MM.1S (cell line): Measurements from ENCODE around the gene PROSER3.

Experiments
- DNase-seq: peaks from one replicate; pipeline ENCODE4 v3.0.0-alpha.2; 2015
- H2AFZ ChIP-seq: fragments of 300-600 bp; sonication (generic); 2 replicates; pipeline ENCODE4 v1.6.0; 2016; ENCODE audit warnings: antibody characterized with exemption, low read length
- H3F3A ChIP-seq: fragments of 300-600 bp; sonication (generic); 2 replicates; pipeline ENCODE4 v1.6.1; 2016; ENCODE audit warnings: mild to moderate bottlenecking, antibody characterized with exemption, low read length, moderate library complexity, mixed read lengths; ENCODE audit not compliant: insufficient read depth
- H3K27ac ChIP-seq: fragments of 300-600 bp; sonication (generic); 2 replicates; pipeline ENCODE4 v1.5.1; 2016; ENCODE audit warnings: mild to moderate bottlenecking, low read length
- H3K27me3 ChIP-seq: fragments of 300-600 bp; sonication (generic); replicated peaks from 2 replicates; pipeline ENCODE4 v1.6.0; 2016; ENCODE audit warnings: low read length; ENCODE audit not compliant: insufficient read depth
- H3K36me3 ChIP-seq: fragments of 300-600 bp; sonication (generic); replicated peaks from 2 replicates; pipeline ENCODE4 v1.6.1; 2016; ENCODE audit warnings: mild to moderate bottlenecking, low read length, mixed read lengths; ENCODE audit not compliant: insufficient read depth
- H3K4me1 ChIP-seq: fragments of 300-600 bp; sonication (generic); 2 replicates; pipeline ENCODE4 v1.6.1; 2016; ENCODE audit warnings: low read length, mixed read lengths
- H3K4me2 ChIP-seq: fragments of 300-600 bp; sonication (generic); 2 replicates; pipeline ENCODE4 v1.6.0; 2016; ENCODE audit warnings: low read depth, low read length
- H3K4me3 ChIP-seq: fragments of 300-600 bp; sonication (generic); 2 replicates; pipeline ENCODE4 v1.5.1; 2016; ENCODE audit warnings: low read length, mixed read lengths
- H3K79me2 ChIP-seq: fragments of 300-600 bp; sonication (generic); 2 replicates; pipeline ENCODE4 v1.6.1; 2016; ENCODE audit warnings: mixed run types, low read length, mixed read lengths
- H3K9ac ChIP-seq: fragments of 300-600 bp; sonication (generic); 2 replicates; pipeline ENCODE4 v1.6.1; 2016; ENCODE audit warnings: low read length, mixed read lengths
- H3K9me2 ChIP-seq: fragments of 300-600 bp; sonication (generic); replicated peaks from 2 replicates; pipeline ENCODE4 v1.6.1; 2016; ENCODE audit warnings: mild to moderate bottlenecking, low read length, mixed read lengths; ENCODE audit not compliant: insufficient read depth
- H3K9me3 ChIP-seq: fragments of 300-600 bp; sonication (generic); replicated peaks from 2 replicates; pipeline ENCODE4 v1.6.1; 2016; ENCODE audit warnings: mild to moderate bottlenecking, low read length, mixed read lengths; ENCODE audit not compliant: insufficient read depth
- H4K20me1 ChIP-seq: fragments of 300-600 bp; sonication (generic); 2 replicates; pipeline ENCODE4 v1.6.1; 2016; ENCODE audit warnings: mild to moderate bottlenecking, low read length, moderate library complexity, mixed read lengths; ENCODE audit not compliant: insufficient read depth
- EZH2 ChIP-seq: fragments of 300-600 bp; sonication (generic); optimal IDR thresholded peaks from 2 replicates; pipeline ENCODE3; 2017; ENCODE audit warnings: low read depth, mild to moderate bottlenecking, antibody characterized with exemption, low read length, mixed read lengths
- EZH2phosphoT487 ChIP-seq: fragments of 300-600 bp; sonication (generic); IDR thresholded peaks from 2 replicates; pipeline ENCODE4 v1.6.1; 2018; ENCODE audit warnings: antibody characterized with exemption, low read length
- TF ChIP-seq, protein P1 (sequence below): fragments of 300-600 bp; sonication (generic); IDR thresholded peaks from 2 replicates; pipeline ENCODE4 v1.5.1; 2016; ENCODE audit warnings: antibody characterized with exemption, low read length, mixed read lengths

The PROSER3 gene

DNA sequence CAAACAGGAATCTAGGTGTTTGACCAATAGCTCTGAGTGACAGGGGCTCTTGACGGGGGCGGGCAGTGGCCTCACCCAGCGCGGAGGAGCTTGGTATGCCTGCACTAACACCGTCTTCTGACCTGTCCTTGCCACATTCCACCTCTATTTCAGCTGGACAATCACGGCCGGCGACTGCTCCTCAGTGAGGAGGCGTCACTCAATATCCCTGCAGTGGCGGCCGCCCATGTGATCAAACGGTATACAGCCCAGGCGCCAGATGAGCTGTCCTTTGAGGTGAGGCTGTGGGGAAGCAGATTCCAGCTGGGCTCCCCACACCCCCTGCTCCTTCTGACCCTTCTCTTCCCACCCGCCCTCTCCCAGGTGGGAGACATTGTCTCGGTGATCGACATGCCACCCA lies 22.1 kb downstream of the PROSER3 start:
- TF ChIP-seq, protein P1, sequence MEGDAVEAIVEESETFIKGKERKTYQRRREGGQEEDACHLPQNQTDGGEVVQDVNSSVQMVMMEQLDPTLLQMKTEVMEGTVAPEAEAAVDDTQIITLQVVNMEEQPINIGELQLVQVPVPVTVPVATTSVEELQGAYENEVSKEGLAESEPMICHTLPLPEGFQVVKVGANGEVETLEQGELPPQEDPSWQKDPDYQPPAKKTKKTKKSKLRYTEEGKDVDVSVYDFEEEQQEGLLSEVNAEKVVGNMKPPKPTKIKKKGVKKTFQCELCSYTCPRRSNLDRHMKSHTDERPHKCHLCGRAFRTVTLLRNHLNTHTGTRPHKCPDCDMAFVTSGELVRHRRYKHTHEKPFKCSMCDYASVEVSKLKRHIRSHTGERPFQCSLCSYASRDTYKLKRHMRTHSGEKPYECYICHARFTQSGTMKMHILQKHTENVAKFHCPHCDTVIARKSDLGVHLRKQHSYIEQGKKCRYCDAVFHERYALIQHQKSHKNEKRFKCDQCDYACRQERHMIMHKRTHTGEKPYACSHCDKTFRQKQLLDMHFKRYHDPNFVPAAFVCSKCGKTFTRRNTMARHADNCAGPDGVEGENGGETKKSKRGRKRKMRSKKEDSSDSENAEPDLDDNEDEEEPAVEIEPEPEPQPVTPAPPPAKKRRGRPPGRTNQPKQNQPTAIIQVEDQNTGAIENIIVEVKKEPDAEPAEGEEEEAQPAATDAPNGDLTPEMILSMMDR: no peak
- no peak for TF ChIP-seq EZH2phosphoT487
- no peak for TF ChIP-seq EZH2
- Histone ChIP-seq H3K27ac (no peak overlapping the region), H3K27me3 (no peaks in the 10 kb centered on the region), H3K9me3 (no peaks in the 10 kb centered on the region), H2AFZ (no peak overlapping the region), H3K79me2 (peaks cover 13% of the 10 kb centered on the region), H3K36me3 (no peaks in the 10 kb centered on the region), H4K20me1 (no peaks in the 10 kb centered on the region), H3F3A (no peaks in the 10 kb centered on the region), H3K4me1 (peaks cover 7% of the 10 kb centered on the region), H3K9me2 (no peaks in the 10 kb centered on the region), H3K4me3 (no peak overlapping the region), H3K4me2 (no peak overlapping the region), H3K9ac (no peak overlapping the region)
- DNase-seq: no peak

DNA sequence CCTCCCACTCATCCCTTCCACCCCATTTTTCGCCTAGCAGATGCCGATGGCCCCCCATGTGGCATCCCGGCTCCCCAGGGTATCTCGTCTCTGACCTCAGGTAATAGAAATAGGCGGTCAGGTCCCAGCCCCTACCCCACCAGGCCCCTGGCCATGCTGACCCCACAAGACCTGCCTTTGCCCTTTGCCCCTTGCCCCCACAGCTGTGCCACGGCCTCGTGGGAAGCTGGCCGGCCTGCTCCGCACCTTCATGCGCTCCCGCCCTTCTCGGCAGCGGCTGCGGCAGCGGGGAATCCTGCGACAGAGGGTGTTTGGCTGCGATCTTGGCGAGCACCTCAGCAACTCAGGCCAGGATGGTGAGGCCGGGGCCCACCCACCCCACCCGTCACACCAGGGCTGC lies 22.7 kb downstream of the PROSER3 start:
- Histone ChIP-seq H2AFZ (no peak overlapping the region), H3K4me1 (peaks cover 7% of the 10 kb centered on the region), H3K9me2 (no peaks in the 10 kb centered on the region), H3K36me3 (no peaks in the 10 kb centered on the region), H4K20me1 (no peaks in the 10 kb centered on the region), H3K9ac (no peak overlapping the region), H3K27ac (no peak overlapping the region), H3K27me3 (no peaks in the 10 kb centered on the region), H3K4me2 (no peak overlapping the region), H3F3A (no peaks in the 10 kb centered on the region), H3K79me2 (peaks cover 13% of the 10 kb centered on the region), H3K4me3 (no peak overlapping the region), H3K9me3 (no peaks in the 10 kb centered on the region)
- no peak for DNase-seq
- TF ChIP-seq EZH2phosphoT487 (no peak), EZH2 (no peak)
- TF ChIP-seq, protein P1: no peak

DNA sequence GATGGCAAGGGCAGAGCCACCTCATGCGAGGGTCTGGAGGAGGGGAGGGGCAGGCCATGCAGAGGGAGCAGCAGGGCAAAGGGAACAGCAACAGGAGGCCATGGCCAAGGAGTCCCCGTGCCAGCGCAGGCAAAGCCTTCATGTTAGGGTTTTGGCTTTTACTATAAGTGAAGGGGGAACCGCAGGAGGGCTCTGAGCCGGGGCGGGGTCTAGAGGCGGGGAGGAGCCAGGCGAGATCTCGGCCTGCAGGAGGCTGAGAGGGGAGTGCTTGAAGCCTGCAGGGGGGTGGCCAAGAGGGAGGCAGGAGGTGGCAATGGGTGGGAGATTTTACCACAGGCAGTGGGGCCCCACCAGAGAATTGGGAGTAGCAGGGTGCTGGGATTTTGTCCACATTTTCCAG lies 23.7 kb downstream of the PROSER3 start:
- Histone ChIP-seq H3F3A (no peaks in the 10 kb centered on the region), H3K9me2 (no peaks in the 10 kb centered on the region), H3K27ac (no peak overlapping the region), H3K4me3 (no peak overlapping the region), H2AFZ (no peak overlapping the region), H3K4me1 (peaks cover under 1% of the 10 kb centered on the region; the same call in 1 of the 2 replicates), H3K9me3 (no peaks in the 10 kb centered on the region), H3K36me3 (no peaks in the 10 kb centered on the region), H3K9ac (no peak overlapping the region), H3K79me2 (peaks cover 3% of the 10 kb centered on the region), H3K4me2 (no peak overlapping the region), H3K27me3 (no peaks in the 10 kb centered on the region), H4K20me1 (no peaks in the 10 kb centered on the region)
- TF ChIP-seq, protein P1: no peak
- TF ChIP-seq EZH2 (no peak), EZH2phosphoT487 (no peak)
- DNase-seq: no peak
